Psoas muscle (tissue), 8 donors: ENCODE results near the gene IQCF2. TPM values are rescaled to one million over a fixed set of nuclear protein-coding genes. Genes with fewer than 3 reads are reported as not detected.

Experiments
- ATAC-seq, 4 donors: fragments of 200-7000 bp; cut with Tn5 transposase; one replicate each; pipeline ENCODE4 v1.9.1; 2020; ENCODE audit warnings: moderate library complexity in 3 of 4, mild to moderate bottlenecking in 2 of 4
- DNase-seq, 2 donors: peaks; one replicate each; pipeline ENCODE4 v3.0.0-alpha.2; 2020
- H3K27ac ChIP-seq: fragments of 200-600 bp; one replicate; pipeline ENCODE4 v1.8.0; 2022
- H3K27me3 ChIP-seq, 3 donors: fragments of 200-600 bp in 1 of 3; one replicate each; pipeline versions ENCODE4 v1.6.1 to v1.8.0; 2013 to 2022; ENCODE audit warnings: low read length in 2 of 3, mild to moderate bottlenecking in 2 of 3, moderate library complexity in 1 of 3; ENCODE audit not compliant: insufficient read depth in 3 of 3
- H3K36me3 ChIP-seq, 2 donors: fragments of 200-600 bp in 1 of 2; one replicate each; pipeline versions ENCODE4 v1.6.1 to v1.8.0; 2013 to 2022; ENCODE audit warnings: low read depth in 1 of 2, mild to moderate bottlenecking in 1 of 2, moderate library complexity in 1 of 2; ENCODE audit not compliant: insufficient read depth in 1 of 2
- H3K4me1 ChIP-seq: fragments of 200-600 bp; one replicate; pipeline ENCODE4 v1.8.0; 2022
- H3K4me3 ChIP-seq: fragments of 200-600 bp; one replicate; pipeline ENCODE4 v1.8.0; 2022; ENCODE audit warnings: mild to moderate bottlenecking
- H3K9me3 ChIP-seq: fragments of 200-600 bp; one replicate; pipeline ENCODE4 v1.8.0; 2022
- CTCF ChIP-seq: fragments of 200-600 bp; IDR thresholded peaks from one replicate; pipeline ENCODE4 v1.8.0; 2022; ENCODE audit warnings: antibody characterized with exemption
- WGBS, 3 donors: extraction: QIAGEN DNeasy Blood & Tissue Kit; methylation state at CpG; one replicate each; pipeline versions ENCODE4 v1.1.6 to v1.1.7; 2013; 5-methylcytosine and 5-hydroxymethylcytosine counted together
- intact Hi-C, 2 donors: fragments of 100-400 bp; cut with DNase I; formaldehyde crosslinking; loops; one replicate each; pipeline versions ENCODE4 v1.11.0 to v1.14.2; 2022
- long read RNA-seq, 2 donors: library from polyadenylated mRNA; unstranded; transcript quantifications; one replicate each; pipeline ENCODE4 v2.0.0, GENCODE V29; 2021
- polyA plus RNA-seq, 3 donors: library from polyadenylated mRNA; stranded (reverse); fragments of 200-250 nt; gene quantifications; one replicate each; pipeline ENCODE4 v1.2.3, GENCODE V29; 2013
- total RNA-seq, 4 donors: library from RNA; stranded (reverse); fragmentation: NEBNext Ultra II Directional in 2 of 4; extraction: Animal tissue kit (Norgen Biotek cat#: 25700) in 2 of 4; gene quantifications; one replicate each; pipeline versions ENCODE4 v1.2.1 to v1.2.4, GENCODE V29; 2021 to 2023
- donor health status: healthy with polysubstance abuse.
- donor health status: DM: no; HTN: no; CAD: no; lungs with moderate emphysema.
- donor health status: Bipolar disorder and iron deficiency.
- donor health status: healthy.
- donor health status: DM: yes; HTN: yes; CAD: no.
- donor health status: DM: no; HTN: no; CAD: no.
- donor health status: DM: no; HTN: no; CAD: no.
- donor health status: DM: yes; HTN: yes; CAD: no.

The IQCF2 gene
- total RNA-seq (not detected), polyA plus RNA-seq (not detected)
- long read RNA-seq, donor 1: 0 reads
- long read RNA-seq, donor 2: 0 reads

GRCh38 chr3:51860703-51861665, at the start of gene IQCF2:
IQCF2 (plus strand) TSS chr3:51861615; CDS start chr3:51861667, 52 bp downstream.
- Histone ChIP-seq H3K4me3 (no peak within 1 kb of the TSS), H3K36me3 (no peaks in the 10 kb centered on the region), H3K9me3 (no peaks in the 10 kb centered on the region), H3K27me3 (peaks cover 0 to 3% (median 0%) of the 10 kb centered on the region in 3 donors), H3K4me1 (no peaks in the 10 kb centered on the region), H3K27ac (no peak within 1 kb of the TSS)
- DNase-seq (no peak), ATAC-seq (no peak)
- 61 to 64% (median 61%) methylated on average over 7 of the region's 7 CpGs for WGBS, 3 donors
- intact Hi-C loops: no loop called here
- no peak for TF ChIP-seq CTCF

- DNase-seq (peak; percentile 44 to 66), ATAC-seq (peak; percentile 67 to 77 (median 72))
- intact Hi-C loops: no loop called here
- Histone ChIP-seq H3K36me3 (no peaks in the 10 kb centered on the region), H3K4me1 (no peaks in the 10 kb centered on the region), H3K27ac (no peak overlapping the region), H3K4me3 (no peak overlapping the region), H3K27me3 (peaks cover 0 to 5% (median 0%) of the 10 kb centered on the region in 3 donors), H3K9me3 (no peaks in the 10 kb centered on the region)
- TF ChIP-seq CTCF: no peak
- 33 to 34% (median 34%) methylated on average over 6 of the region's 6 CpGs for WGBS, 3 donors
These were observed 47.9 kb upstream of the IQCF2 start for GRCh38 chr3:51813539-51813938.

GRCh38 chr3:51814034-51814433, 47.4 kb upstream of the IQCF2 start:
- Histone ChIP-seq H3K9me3 (no peaks in the 10 kb centered on the region), H3K27me3 (peaks cover 0 to 7% (median 0%) of the 10 kb centered on the region in 3 donors), H3K36me3 (no peaks in the 10 kb centered on the region), H3K27ac (no peak overlapping the region), H3K4me1 (no peaks in the 10 kb centered on the region), H3K4me3 (no peak overlapping the region)
- TF ChIP-seq CTCF: no peak
- intact Hi-C loops: no loop called here
- ATAC-seq: no peak
- WGBS, 3 donors: 83 to 87% (median 86%) methylated on average over 3 of the region's 3 CpGs
- no peak for DNase-seq

GRCh38 chr3:51815614-51816013, 45.8 kb upstream of the IQCF2 start:
- H3K27ac ChIP-seq: no peak overlapping the region
- TF ChIP-seq CTCF: no peak
- no peak for DNase-seq
- H3K36me3 ChIP-seq: no peaks in the 10 kb centered on the region
- H3K4me3 ChIP-seq: no peak overlapping the region
- H3K27me3 ChIP-seq: peaks cover 0 to 19% (median 0%) of the 10 kb centered on the region in 3 donors
- intact Hi-C loops: no loop called here
- no peak for ATAC-seq
- WGBS, 3 donors: 65 to 70% (median 68%) methylated on average over 4 of the region's 4 CpGs
- H3K4me1 ChIP-seq: no peaks in the 10 kb centered on the region
- no peaks in the 10 kb centered on the region for H3K9me3 ChIP-seq
